Endothelial cell of umbilical vein (primary cell): ENCODE data around the gene STX12. TPM values are rescaled to one million over a fixed set of nuclear protein-coding genes. Genes with fewer than 3 reads are reported as not detected.

Experiments used
- BruUV-seq: library from RNA; stranded (reverse); fragments of 400-500 nt; replicated peaks from 2 replicates; lab custom pipeline; 2021; lab: Mats Ljungman, UMichigan
- CTCF ChIA-PET: fragments of 300-600, 350-600 bp; sonication (Branson Sonifier 250); formaldehyde crosslinking; loops from one replicate; lab custom pipeline; 2021; ENCODE audit warnings: antibody characterized with exemption, inconsistent platforms; lab: Charles Lee
- POLR2A ChIA-PET: fragments of 300-600, 350-600 bp; sonication (Branson Sonifier 250); formaldehyde crosslinking; loops from one replicate; lab custom pipeline; 2021; ENCODE audit warnings: antibody characterized with exemption, inconsistent platforms; lab: Charles Lee
- DNase-seq: peaks from one replicate; pipeline ENCODE4 v3.0.0-alpha.2; 2011; ENCODE audit warnings: low read depth, low spot score
- FAIRE-seq: peaks from 2 replicates; lab custom pipeline; 2011; peaks lifted over from hg19 to GRCh38; lab: Jason Lieb, UNC
- H2AFZ ChIP-seq: 2 replicates; pipeline ENCODE4 v1.6.0; 2012; ENCODE audit warnings: low read depth, low read length, control low read depth, inconsistent platforms
- H3K27ac ChIP-seq: 2 replicates; pipeline ENCODE4 v1.5.1; 2011; ENCODE audit warnings: low read depth, mild to moderate bottlenecking, control low read depth, low read length, moderate library complexity; ENCODE audit not compliant: insufficient read depth
- H3K27me3 ChIP-seq, 2 experiments: 2 replicates each; pipeline versions ENCODE4 v1.6.0 to v1.6.1; 2011; ENCODE audit warnings: low read length in 2 of 2, mixed read lengths in 1 of 2; ENCODE audit not compliant: control insufficient read depth in 2 of 2, insufficient read depth in 2 of 2
- H3K36me3 ChIP-seq, 2 experiments: 2 replicates in 1 of 2; 3 replicates in 1 of 2; pipeline ENCODE4 v1.5.1; 2011; ENCODE audit warnings: low read length in 2 of 2, mild to moderate bottlenecking in 1 of 2, moderate library complexity in 1 of 2; ENCODE audit not compliant: control insufficient read depth in 2 of 2, insufficient read depth in 2 of 2; ENCODE audit errors: extremely low read depth in 1 of 2
- H3K4me1 ChIP-seq: 3 replicates; pipeline ENCODE4 v1.5.1; 2011; ENCODE audit warnings: mild to moderate bottlenecking, low read length; ENCODE audit not compliant: control insufficient read depth, insufficient read depth; ENCODE audit errors: extremely low read depth
- H3K4me2 ChIP-seq: 2 replicates; pipeline ENCODE4 v1.6.1; 2011; ENCODE audit warnings: low read length, control low read depth, mixed read lengths; ENCODE audit not compliant: insufficient read depth
- H3K4me3 ChIP-seq, 3 experiments: fragments of 200-600 bp in 1 of 3; sonication (generic), shearing (Covaris generic) in 1 of 3; replicated peaks in 1 of 3; 2 replicates each; pipeline ENCODE4 v1.5.1; 2011 to 2016; ENCODE audit warnings: control low read depth in 3 of 3, low read length in 3 of 3, mild to moderate bottlenecking in 2 of 3, inconsistent platforms in 1 of 3, low read depth in 1 of 3, moderate library complexity in 1 of 3; ENCODE audit not compliant: insufficient read depth in 1 of 3
- H3K79me2 ChIP-seq: 2 replicates; pipeline ENCODE4 v1.6.0; 2012; ENCODE audit warnings: low read length, inconsistent platforms; ENCODE audit not compliant: control insufficient read depth, insufficient read depth
- H3K9ac ChIP-seq: replicated peaks from 2 replicates; pipeline ENCODE3; 2011; ENCODE audit warnings: low read length, control low read depth; ENCODE audit not compliant: insufficient read depth; ENCODE audit errors: extremely low read depth
- H3K9me1 ChIP-seq: replicated peaks from 3 replicates; pipeline ENCODE4 v1.6.0; 2011; ENCODE audit warnings: mild to moderate bottlenecking, low read length; ENCODE audit not compliant: control insufficient read depth, insufficient read depth; ENCODE audit errors: extremely low read depth
- H3K9me3 ChIP-seq: replicated peaks from 2 replicates; pipeline ENCODE4 v1.5.1; 2012; ENCODE audit warnings: low read length, inconsistent platforms; ENCODE audit not compliant: control insufficient read depth, insufficient read depth
- H4K20me1 ChIP-seq: replicated peaks from 2 replicates; pipeline ENCODE3; 2011; ENCODE audit warnings: mild to moderate bottlenecking, low read length; ENCODE audit not compliant: control insufficient read depth, insufficient read depth; ENCODE audit errors: extremely low read depth
- EZH2 ChIP-seq: IDR thresholded peaks from 2 replicates; pipeline ENCODE4 v1.6.1; 2012; ENCODE audit warnings: borderline replicate concordance, low read depth, mild to moderate bottlenecking, moderate library complexity, low read length, inconsistent platforms; ENCODE audit not compliant: severe bottlenecking
- FOS ChIP-seq: IDR thresholded peaks from 2 replicates; pipeline ENCODE4 v1.6.1; 2011; ENCODE audit warnings: mild to moderate bottlenecking, low read length, moderate library complexity, borderline replicate concordance; ENCODE audit not compliant: insufficient read depth
- GATA2 ChIP-seq: IDR thresholded peaks from 2 replicates; pipeline ENCODE4 v1.7.0; 2011; ENCODE audit warnings: low read depth, mild to moderate bottlenecking, moderate library complexity, mixed read lengths, low read length; ENCODE audit not compliant: insufficient read length, insufficient read depth
- JUN ChIP-seq: IDR thresholded peaks from 2 replicates; pipeline ENCODE4 v1.6.1; 2011; ENCODE audit warnings: borderline replicate concordance, low read depth; ENCODE audit not compliant: insufficient read length, insufficient read depth
- MYC ChIP-seq: IDR thresholded peaks from one replicate; pipeline ENCODE4 v1.6.1; 2011; ENCODE audit warnings: mild to moderate bottlenecking, low read depth, low read length
- POLR2A ChIP-seq: IDR thresholded peaks from 2 replicates; pipeline ENCODE4 v1.6.1; 2012; ENCODE audit warnings: low read depth, mild to moderate bottlenecking, control low read depth, low read length
- POLR2AphosphoS5 ChIP-seq: IDR thresholded peaks from 2 replicates; pipeline ENCODE4 v1.6.1; 2012; ENCODE audit warnings: low read depth, mild to moderate bottlenecking, control low read depth, low read length, moderate library complexity; ENCODE audit not compliant: insufficient read depth
- dilution Hi-C: fragments of 300-500 bp; cut with MboI; formaldehyde crosslinking; loops from one replicate; pipeline ENCODE4 v1.15.0; 2019; ENCODE audit warnings: low sequenced_read_pairs; ENCODE audit not compliant: extremely low pct_ligation_motif_present
- intact Hi-C: fragments of 100-400 bp; cut with micrococcal nuclease; formaldehyde crosslinking; loops from one replicate; pipeline ENCODE4 v1.10.0; 2022
- polyA plus RNA-seq, 4 experiments: library from polyadenylated mRNA; depleted of rRNA in 3 of 4; stranded (reverse) in 3 of 4; unstranded in 1 of 4; fragments of >200 nt; gene quantifications; 2 replicates each; pipeline versions ENCODE4 v1.2.1 to v1.2.3, GENCODE V29; 2011 to 2012; ENCODE audit warnings: missing spikeins in 1 of 4
- total RNA-seq: library from RNA; stranded (reverse); gene quantifications from 2 replicates; pipeline ENCODE4 v1.2.3, GENCODE V29; 2021
- TF ChIP-seq, protein P1 (sequence below), 2 donors: IDR thresholded peaks; 1 replicate in 1 of 2; 2 replicates in 1 of 2; pipeline ENCODE4 v1.5.1; 2011; ENCODE audit warnings: low read length in 2 of 2, mild to moderate bottlenecking in 2 of 2, moderate library complexity in 2 of 2, control low read depth in 1 of 2, inconsistent platforms in 1 of 2, low read depth in 1 of 2; ENCODE audit not compliant: insufficient read depth in 1 of 2; ENCODE audit errors: extremely low read depth in 1 of 2
- TF ChIP-seq, protein P2 (sequence below): IDR thresholded peaks from 2 replicates; pipeline ENCODE4 v1.6.1; 2011; ENCODE audit not compliant: insufficient read depth, insufficient read length

STX12 gene
- total and polyA plus RNA-seq, 2 donors (not counting 3 experiments of a cell fraction or from before 2014, with no cell fraction given), result 28.7 to 90.3 TPM

- H2AFZ ChIP-seq, result no peak overlapping the region
- BruUV-seq, result no TSS peak
- dilution Hi-C loops (no loop called here), intact Hi-C loops (no loop called here)
- TF ChIP-seq MYC, result no peak
- TF ChIP-seq, protein P1, sequence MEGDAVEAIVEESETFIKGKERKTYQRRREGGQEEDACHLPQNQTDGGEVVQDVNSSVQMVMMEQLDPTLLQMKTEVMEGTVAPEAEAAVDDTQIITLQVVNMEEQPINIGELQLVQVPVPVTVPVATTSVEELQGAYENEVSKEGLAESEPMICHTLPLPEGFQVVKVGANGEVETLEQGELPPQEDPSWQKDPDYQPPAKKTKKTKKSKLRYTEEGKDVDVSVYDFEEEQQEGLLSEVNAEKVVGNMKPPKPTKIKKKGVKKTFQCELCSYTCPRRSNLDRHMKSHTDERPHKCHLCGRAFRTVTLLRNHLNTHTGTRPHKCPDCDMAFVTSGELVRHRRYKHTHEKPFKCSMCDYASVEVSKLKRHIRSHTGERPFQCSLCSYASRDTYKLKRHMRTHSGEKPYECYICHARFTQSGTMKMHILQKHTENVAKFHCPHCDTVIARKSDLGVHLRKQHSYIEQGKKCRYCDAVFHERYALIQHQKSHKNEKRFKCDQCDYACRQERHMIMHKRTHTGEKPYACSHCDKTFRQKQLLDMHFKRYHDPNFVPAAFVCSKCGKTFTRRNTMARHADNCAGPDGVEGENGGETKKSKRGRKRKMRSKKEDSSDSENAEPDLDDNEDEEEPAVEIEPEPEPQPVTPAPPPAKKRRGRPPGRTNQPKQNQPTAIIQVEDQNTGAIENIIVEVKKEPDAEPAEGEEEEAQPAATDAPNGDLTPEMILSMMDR (IDR thresholded peaks at IDR 0.05; ENCODE audit: extremely low read depth in 1 of 2, insufficient read depth in 1 of 2, low read depth in 1 of 2, low read length in 2 of 2), result no peak
- TF ChIP-seq JUN, result no peak
- no peak for TF ChIP-seq FOS
- TF ChIP-seq POLR2AphosphoS5, result no peak
- TF ChIP-seq, protein P2, sequence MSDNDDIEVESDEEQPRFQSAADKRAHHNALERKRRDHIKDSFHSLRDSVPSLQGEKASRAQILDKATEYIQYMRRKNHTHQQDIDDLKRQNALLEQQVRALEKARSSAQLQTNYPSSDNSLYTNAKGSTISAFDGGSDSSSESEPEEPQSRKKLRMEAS, result no peak
- TF ChIP-seq GATA2, result no peak
- TF ChIP-seq POLR2A, result no peak
- no peak for TF ChIP-seq EZH2
- H3K9me3 ChIP-seq, result no peaks in the 10 kb centered on the region
- H3K27me3 ChIP-seq, result no peaks in the 10 kb centered on the region
- no peak overlapping the region for H3K27ac ChIP-seq
- no peak overlapping the region for H3K9ac ChIP-seq
- CTCF ChIA-PET, result interaction anchor here (1.3 to 1.7 kb wide), 2 partner anchors 22 to 166 kb away, joined by 3 to 10 read pairs; no protein-coding TSS in a partner anchor
- H4K20me1 ChIP-seq, result no peaks in the 10 kb centered on the region
- no peak for DNase-seq
- H3K79me2 ChIP-seq, result peaks cover 67% of the 10 kb centered on the region
- peaks cover 4 to 6% of the 10 kb centered on the region in 2 experiments for H3K36me3 ChIP-seq
- POLR2A ChIA-PET, result no interaction called here
- no peak overlapping the region for H3K4me3 ChIP-seq
- peaks cover 17% of the 10 kb centered on the region for H3K4me1 ChIP-seq
- no peaks in the 10 kb centered on the region for H3K9me1 ChIP-seq
- H3K4me2 ChIP-seq, result no peak overlapping the region
- FAIRE-seq, result no peak
Observed at GRCh38 chr1:27835046-27835445, 62.0 kb downstream of the STX12 start.
